DOHH2 (cell line): ENCODE results near the gene TMEM18.

ENCODE experiments used
- CTCF ChIP-seq: fragments of 200-600 bp; sonication (generic); IDR thresholded peaks from one replicate; pipeline ENCODE4 v1.5.1; 2014; ENCODE audit warnings: antibody characterized with exemption, mild to moderate bottlenecking, low read depth, low read length; ENCODE audit not compliant: poor library complexity, severe bottlenecking
- EZH2phosphoT487 ChIP-seq: fragments of 200-600 bp; sonication (generic); IDR thresholded peaks from 2 replicates; pipeline ENCODE4 v1.6.1; 2017; ENCODE audit warnings: borderline replicate concordance, mild to moderate bottlenecking, antibody characterized with exemption, low read length, moderate library complexity, mixed read lengths

GRCh38 chr2:675460-675859 lies 1.7 kb downstream of the TMEM18 start:
- TF ChIP-seq CTCF (no peak), EZH2phosphoT487 (no peak)
